ENCODE data around the gene PCDH18.
"Not testable (repeated sequence)": the region's sequence is repeated elsewhere in the genome, so short reads cannot be mapped to it uniquely, and the experiment has no call there.

PCDH18 gene

GRCh38 chr4:137543648-137544047 lies 11.4 kb upstream of the PCDH18 start:
- H3K4me3 ChIP-seq (ENCODE audit: low read depth, low read length): no peak overlapping the region
- no peak for TF ChIP-seq CTCF (IDR thresholded peaks at IDR 0.05; ENCODE audit: borderline replicate concordance, insufficient read depth, low read depth, low read length)

- no peak overlapping the region for H3K4me3 ChIP-seq (ENCODE audit: low read depth, low read length)
- no peak for TF ChIP-seq CTCF (IDR thresholded peaks at IDR 0.05; ENCODE audit: borderline replicate concordance, insufficient read depth, low read depth, low read length)
These were observed 10.9 kb upstream of the PCDH18 start for GRCh38 chr4:137543198-137543597.

GRCh38 chr4:137541876-137542646 lies 9.8 kb upstream of the PCDH18 start:
- no peak for TF ChIP-seq CTCF (IDR thresholded peaks at IDR 0.05; ENCODE audit: borderline replicate concordance, insufficient read depth, low read depth, low read length)
- H3K4me3 ChIP-seq (ENCODE audit: low read depth, low read length): no peak overlapping the region

GRCh38 chr4:137541181-137541580 lies 8.9 kb upstream of the PCDH18 start:
- TF ChIP-seq CTCF (IDR thresholded peaks at IDR 0.05; ENCODE audit: borderline replicate concordance, insufficient read depth, low read depth, low read length): no peak
- no peak overlapping the region for H3K4me3 ChIP-seq (ENCODE audit: low read depth, low read length)

GRCh38 chr4:137540356-137540755 lies 8.1 kb upstream of the PCDH18 start:
- TF ChIP-seq CTCF (IDR thresholded peaks at IDR 0.05; ENCODE audit: borderline replicate concordance, insufficient read depth, low read depth, low read length): no peak
- H3K4me3 ChIP-seq (ENCODE audit: low read depth, low read length): no peak overlapping the region

- TF ChIP-seq CTCF (IDR thresholded peaks at IDR 0.05; ENCODE audit: borderline replicate concordance, insufficient read depth, low read depth, low read length): no peak
These were observed 6.2 kb upstream of the PCDH18 start for GRCh38 chr4:137538526-137538925.

GRCh38 chr4:137537807-137538206 lies 5.5 kb upstream of the PCDH18 start:
- not testable (repeated sequence) for H3K4me3 ChIP-seq (ENCODE audit: low read depth, low read length)

More at GRCh38 chr4:137538526-137538925, 6.2 kb upstream of the PCDH18 start:
- H3K4me3 ChIP-seq (ENCODE audit: low read depth, low read length): no peak overlapping the region

Data from GM12875 (cell line).